Measurements from ENCODE around the gene THOC3. TPM values are rescaled to one million over a fixed set of nuclear protein-coding genes. Genes with fewer than 3 reads are reported as not detected.
"Not testable (repeated sequence)": the region's sequence is repeated elsewhere in the genome, so short reads cannot be mapped to it uniquely, and the experiment has no call there.

THOC3 gene
- total RNA-seq, 2 donors from 2014 or later: 11.4 to 20.9 TPM

DNA sequence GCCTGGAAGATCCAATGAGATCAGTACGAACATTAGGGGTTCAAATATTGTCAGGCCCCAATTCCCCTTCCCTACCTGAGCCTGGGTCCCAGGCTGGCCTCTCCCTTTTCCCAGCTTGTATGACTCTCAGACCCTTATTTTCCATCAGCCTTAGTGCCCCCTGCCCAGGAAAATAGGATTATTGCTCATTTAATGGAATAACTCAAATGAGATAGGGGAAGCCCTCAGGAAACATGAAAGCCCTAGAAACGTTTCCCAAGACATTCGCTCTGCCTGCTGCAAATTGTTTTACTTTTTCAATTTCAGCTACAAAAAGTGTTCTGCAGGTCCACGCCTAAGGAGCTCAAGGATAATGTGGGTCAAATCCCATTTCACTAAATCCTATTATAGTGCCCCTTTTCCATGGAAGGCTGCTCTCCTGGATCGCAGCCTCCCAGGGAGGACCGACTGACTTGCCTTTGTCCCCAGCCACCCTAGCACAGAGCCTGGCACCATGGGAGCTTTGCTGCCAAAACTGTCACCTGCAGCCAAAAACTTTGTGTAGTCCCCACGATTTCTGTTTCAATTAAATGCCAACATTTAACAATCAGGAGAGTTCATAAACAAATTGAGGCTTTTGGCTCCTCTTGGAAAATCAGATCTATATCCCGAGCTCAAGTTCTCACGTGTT is 46.9 kb downstream of the THOC3 start:
- TF ChIP-seq, protein P1, sequence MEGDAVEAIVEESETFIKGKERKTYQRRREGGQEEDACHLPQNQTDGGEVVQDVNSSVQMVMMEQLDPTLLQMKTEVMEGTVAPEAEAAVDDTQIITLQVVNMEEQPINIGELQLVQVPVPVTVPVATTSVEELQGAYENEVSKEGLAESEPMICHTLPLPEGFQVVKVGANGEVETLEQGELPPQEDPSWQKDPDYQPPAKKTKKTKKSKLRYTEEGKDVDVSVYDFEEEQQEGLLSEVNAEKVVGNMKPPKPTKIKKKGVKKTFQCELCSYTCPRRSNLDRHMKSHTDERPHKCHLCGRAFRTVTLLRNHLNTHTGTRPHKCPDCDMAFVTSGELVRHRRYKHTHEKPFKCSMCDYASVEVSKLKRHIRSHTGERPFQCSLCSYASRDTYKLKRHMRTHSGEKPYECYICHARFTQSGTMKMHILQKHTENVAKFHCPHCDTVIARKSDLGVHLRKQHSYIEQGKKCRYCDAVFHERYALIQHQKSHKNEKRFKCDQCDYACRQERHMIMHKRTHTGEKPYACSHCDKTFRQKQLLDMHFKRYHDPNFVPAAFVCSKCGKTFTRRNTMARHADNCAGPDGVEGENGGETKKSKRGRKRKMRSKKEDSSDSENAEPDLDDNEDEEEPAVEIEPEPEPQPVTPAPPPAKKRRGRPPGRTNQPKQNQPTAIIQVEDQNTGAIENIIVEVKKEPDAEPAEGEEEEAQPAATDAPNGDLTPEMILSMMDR (IDR thresholded peaks at IDR 0.05): no peak
- Histone ChIP-seq H3K27ac (no peak overlapping the region), H3K36me3 (no peaks in the 10 kb centered on the region), H3K4me3 (no peak overlapping the region), H3K4me1 (no peaks in the 10 kb centered on the region), H3K27me3 (no peaks in the 10 kb centered on the region), H3K9me3 (no peaks in the 10 kb centered on the region)
- no peak for DNase-seq (ENCODE audit: low spot score)

DNA sequence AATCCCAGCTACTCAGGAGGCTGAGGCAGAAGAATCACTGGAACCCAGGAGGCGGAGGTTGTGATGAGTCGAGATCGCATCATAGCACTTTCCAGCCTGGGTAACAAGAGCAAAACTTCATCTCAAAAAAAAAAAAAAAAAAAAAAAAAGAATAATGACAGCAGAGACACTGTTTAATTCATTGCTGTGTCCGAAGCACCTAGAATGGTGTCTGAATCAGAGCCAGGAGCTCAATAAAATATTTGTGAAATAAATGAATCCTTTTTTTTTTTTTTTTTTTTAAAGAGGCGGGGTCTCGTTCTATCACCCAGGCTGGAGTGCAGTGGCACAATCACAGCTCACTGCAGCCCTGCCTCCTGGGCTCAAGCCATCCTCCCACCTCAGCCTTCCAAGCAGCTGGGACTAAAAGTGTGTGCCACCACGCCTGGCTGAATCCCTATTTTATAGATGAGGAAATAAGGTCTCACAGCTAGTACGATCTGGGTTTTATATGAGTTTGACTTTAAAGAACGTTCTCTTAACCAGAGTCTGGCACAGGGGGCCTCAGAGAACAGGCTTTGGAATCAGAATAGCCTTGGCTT is 47.8 kb downstream of the THOC3 start:
- Histone ChIP-seq H3K4me1 (no peaks in the 10 kb centered on the region), H3K9me3 (no peaks in the 10 kb centered on the region), H3K27me3 (no peaks in the 10 kb centered on the region), H3K27ac (no peak overlapping the region), H3K4me3 (no peak overlapping the region), H3K36me3 (no peaks in the 10 kb centered on the region)
- TF ChIP-seq, protein P1 (IDR thresholded peaks at IDR 0.05): no peak
- DNase-seq (ENCODE audit: low spot score): no peak

DNA sequence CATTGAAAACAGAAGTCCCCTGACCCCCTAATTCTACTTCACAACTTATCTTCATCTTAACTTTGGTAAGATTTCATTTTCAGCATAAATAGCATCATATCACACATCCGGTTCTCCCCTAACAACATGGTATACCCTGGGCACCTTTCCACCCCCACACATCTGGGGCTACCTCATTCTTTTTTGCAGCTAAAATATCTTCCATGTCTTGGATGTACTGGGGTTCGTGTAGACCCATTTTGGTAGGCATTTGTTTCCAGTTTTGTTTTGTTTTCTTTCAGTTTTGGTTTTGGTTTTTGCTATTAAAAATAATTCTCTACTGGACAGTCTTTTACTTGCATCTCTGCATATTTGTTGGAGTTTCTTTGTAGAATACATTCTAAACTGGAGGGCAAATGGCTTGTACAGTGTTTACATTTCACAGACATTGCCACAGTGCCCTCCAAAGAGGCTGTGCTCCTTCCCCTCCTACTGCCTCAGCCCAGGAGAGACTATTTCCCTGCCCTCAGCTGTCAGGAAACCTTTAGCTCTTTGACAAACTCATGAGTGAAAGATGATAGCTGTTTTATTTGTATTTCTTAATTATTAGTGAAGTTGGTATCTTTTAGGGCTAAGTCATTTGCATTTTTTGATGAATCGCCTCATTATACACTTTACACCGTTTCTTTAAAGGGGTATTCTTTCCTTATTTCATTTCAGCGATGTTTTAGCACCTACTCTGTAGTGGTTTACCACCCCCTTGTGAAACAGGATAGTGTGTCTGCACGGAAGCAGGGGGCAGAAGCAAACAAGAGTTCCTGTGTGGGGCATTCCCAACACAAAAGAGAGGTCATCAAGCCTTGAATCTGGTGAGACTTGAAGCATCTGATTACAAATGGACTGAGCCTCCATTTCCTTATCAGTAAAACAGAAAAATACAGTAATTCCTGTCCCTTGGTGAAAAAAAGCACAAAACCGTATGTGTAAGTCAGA is 52.8 kb downstream of the THOC3 start:
- not testable (repeated sequence) for H3K36me3 ChIP-seq; H3K4me1 ChIP-seq; H3K9me3 ChIP-seq; H3K27me3 ChIP-seq; H3K27ac ChIP-seq; DNase-seq (ENCODE audit: low spot score); H3K4me3 ChIP-seq

DNA sequence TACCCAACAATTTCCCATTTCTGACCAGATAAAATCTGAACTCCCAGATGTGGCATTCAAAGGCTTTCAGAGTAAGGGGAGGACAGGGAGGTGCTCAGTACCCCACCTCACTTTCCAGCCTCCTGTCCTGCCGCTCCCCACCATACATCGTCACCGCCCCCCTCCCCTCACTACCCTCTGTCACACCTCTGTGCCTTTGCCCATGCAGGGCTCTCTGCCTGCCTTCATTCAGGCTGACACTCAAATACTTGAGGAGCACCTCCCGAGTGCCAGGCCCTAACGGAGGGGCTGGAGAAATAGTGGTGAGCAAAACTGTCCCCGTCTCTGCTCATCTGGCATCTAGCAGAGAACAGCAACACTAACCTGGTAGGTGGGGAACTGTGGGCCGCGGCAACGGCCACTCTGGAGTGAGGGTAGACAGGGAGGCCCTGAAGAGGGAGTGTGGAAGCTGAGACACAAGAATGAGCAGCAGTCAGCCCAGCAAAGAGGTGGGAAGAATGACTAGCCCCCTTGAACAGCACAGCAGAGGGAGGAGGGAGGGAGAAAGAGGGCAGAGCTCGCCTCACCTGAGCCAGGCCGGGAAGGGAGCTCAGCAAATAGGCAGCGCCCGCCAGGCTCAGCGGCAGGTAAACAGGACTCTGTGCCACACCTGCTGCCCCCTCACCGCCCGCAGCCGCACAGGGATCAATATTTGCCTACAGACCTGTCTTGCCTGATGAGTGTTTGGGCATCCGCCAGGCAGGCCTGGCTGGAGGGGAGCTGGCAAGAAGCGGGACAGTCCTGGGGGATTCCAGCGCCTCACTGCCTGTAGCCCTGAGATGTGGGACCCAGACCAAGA is 54.1 kb downstream of the THOC3 start:
- H3K4me3 ChIP-seq: not testable (repeated sequence)

DNA sequence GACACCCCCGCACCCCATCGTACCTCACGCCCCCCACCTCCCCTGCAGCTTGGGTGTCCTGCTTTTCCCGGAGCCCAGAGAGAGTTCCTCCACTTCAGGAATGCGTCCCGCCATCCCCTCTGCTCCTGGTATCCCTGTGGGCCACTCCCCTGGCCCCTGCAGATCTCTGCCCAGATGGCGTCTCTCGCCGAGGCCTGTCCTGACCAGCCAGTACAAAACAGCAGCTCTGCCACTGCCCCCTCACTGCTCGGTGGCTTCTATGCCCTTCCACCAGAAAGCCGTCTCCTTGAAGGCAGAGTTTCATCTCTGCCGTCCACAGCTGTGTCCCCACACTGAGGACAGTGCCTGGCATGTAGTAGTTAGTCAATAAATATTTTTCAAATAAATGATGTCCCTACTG is 58.0 kb downstream of the THOC3 start:
- H3K27me3 ChIP-seq, H3K9me3 ChIP-seq, H3K4me3 ChIP-seq, H3K27ac ChIP-seq, H3K36me3 ChIP-seq, H3K4me1 ChIP-seq: not testable (repeated sequence)
- peak; percentile 40 for DNase-seq (ENCODE audit: low spot score)

More for the DNA sequence above, 54.1 kb downstream of the THOC3 start:
- not testable (repeated sequence) for DNase-seq (ENCODE audit: low spot score); H3K27ac ChIP-seq; H3K9me3 ChIP-seq; H3K27me3 ChIP-seq; H3K36me3 ChIP-seq; H3K4me1 ChIP-seq

Other genes with a start within 250 kb of the THOC3 start
- not detected for gene CPLX2, start 96.7 kb downstream of the THOC3 start, total RNA-seq